ENCODE data around the gene E2F6. TPM values are rescaled to one million over a fixed set of nuclear protein-coding genes. Genes with fewer than 3 reads are reported as not detected.

Gene E2F6
- total and polyA plus RNA-seq, 2 of the 13 experiments (the other 11 are each of a cell fraction or from before 2014, with no cell fraction given) = 27.3 to 36.0 TPM

DNA sequence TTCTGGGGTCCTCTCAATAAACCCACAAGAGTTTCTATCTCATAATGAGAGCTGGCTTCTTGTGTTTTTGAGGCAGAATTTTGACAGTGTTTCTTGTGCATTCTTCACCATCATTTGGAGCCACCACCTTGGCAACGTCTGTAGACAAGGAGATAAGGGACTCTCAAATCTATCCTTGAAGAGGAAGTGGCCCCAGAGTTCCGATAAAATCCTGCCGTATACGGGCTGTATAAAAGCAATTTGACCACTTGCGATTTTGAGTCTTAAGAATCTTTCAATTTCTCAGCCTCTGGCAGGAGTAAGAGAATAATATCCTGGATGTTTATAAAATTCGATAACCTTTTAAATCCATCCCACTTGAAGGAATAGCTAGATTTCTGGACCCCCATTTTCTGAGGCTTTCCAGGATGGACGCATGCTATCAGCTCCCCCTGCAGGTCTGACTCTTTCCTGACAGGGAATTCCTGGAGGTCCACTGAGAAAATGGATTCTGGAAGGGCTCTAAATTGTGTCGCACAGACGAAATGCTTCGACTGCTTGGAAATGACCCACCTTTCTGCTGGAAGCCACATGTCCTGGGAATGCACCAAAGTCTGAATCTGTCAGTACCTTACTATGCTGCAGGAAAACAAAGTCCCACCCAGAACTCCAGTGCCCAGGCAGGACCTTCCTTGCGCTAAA is 54.1 kb downstream of the E2F6 start (continued):
- TF ChIP-seq, protein P1, sequence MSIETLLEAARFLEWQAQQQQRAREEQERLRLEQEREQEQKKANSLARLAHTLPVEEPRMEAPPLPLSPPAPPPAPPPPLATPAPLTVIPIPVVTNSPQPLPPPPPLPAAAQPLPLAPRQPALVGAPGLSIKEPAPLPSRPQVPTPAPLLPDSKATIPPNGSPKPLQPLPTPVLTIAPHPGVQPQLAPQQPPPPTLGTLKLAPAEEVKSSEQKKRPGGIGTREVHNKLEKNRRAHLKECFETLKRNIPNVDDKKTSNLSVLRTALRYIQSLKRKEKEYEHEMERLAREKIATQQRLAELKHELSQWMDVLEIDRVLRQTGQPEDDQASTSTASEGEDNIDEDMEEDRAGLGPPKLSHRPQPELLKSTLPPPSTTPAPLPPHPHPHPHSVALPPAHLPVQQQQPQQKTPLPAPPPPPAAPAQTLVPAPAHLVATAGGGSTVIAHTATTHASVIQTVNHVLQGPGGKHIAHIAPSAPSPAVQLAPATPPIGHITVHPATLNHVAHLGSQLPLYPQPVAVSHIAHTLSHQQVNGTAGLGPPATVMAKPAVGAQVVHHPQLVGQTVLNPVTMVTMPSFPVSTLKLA (IDR thresholded peaks at IDR 0.05) = no peak
- TF ChIP-seq ZNF709 (CRISPR knock-in tag; IDR thresholded peaks at IDR 0.05) (0 out of 2 replicates have a peak, but pooled peaks have one; percentile 9), ZNF614 (CRISPR knock-in tag; IDR thresholded peaks at IDR 0.05; ENCODE audit: borderline replicate concordance) (no peak), KDM4B (CRISPR knock-in tag; IDR thresholded peaks at IDR 0.05) (no peak), ZNF589 (CRISPR knock-in tag; conservative IDR thresholded peaks at IDR 0.05) (no peak), CEBPB (IDR thresholded peaks at IDR 0.05; ENCODE audit: borderline replicate concordance, low read depth, low read length) (no peak), ZNF501 (CRISPR knock-in tag; IDR thresholded peaks at IDR 0.05) (0 out of 2 replicates have a peak, but pooled peaks have one; percentile 34)
- TF ChIP-seq, protein P2, sequence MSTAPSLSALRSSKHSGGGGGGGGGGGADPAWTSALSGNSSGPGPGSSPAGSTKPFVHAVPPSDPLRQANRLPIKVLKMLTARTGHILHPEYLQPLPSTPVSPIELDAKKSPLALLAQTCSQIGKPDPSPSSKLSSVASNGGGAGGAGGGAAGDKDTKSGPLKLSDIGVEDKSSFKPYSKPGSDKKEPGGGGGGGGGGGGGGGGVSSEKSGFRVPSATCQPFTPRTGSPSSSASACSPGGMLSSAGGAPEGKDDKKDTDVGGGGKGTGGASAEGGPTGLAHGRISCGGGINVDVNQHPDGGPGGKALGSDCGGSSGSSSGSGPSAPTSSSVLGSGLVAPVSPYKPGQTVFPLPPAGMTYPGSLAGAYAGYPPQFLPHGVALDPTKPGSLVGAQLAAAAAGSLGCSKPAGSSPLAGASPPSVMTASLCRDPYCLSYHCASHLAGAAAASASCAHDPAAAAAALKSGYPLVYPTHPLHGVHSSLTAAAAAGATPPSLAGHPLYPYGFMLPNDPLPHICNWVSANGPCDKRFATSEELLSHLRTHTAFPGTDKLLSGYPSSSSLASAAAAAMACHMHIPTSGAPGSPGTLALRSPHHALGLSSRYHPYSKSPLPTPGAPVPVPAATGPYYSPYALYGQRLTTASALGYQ (CRISPR knock-in tag; IDR thresholded peaks at IDR 0.05) = no peak
- TF ChIP-seq, protein P3, sequence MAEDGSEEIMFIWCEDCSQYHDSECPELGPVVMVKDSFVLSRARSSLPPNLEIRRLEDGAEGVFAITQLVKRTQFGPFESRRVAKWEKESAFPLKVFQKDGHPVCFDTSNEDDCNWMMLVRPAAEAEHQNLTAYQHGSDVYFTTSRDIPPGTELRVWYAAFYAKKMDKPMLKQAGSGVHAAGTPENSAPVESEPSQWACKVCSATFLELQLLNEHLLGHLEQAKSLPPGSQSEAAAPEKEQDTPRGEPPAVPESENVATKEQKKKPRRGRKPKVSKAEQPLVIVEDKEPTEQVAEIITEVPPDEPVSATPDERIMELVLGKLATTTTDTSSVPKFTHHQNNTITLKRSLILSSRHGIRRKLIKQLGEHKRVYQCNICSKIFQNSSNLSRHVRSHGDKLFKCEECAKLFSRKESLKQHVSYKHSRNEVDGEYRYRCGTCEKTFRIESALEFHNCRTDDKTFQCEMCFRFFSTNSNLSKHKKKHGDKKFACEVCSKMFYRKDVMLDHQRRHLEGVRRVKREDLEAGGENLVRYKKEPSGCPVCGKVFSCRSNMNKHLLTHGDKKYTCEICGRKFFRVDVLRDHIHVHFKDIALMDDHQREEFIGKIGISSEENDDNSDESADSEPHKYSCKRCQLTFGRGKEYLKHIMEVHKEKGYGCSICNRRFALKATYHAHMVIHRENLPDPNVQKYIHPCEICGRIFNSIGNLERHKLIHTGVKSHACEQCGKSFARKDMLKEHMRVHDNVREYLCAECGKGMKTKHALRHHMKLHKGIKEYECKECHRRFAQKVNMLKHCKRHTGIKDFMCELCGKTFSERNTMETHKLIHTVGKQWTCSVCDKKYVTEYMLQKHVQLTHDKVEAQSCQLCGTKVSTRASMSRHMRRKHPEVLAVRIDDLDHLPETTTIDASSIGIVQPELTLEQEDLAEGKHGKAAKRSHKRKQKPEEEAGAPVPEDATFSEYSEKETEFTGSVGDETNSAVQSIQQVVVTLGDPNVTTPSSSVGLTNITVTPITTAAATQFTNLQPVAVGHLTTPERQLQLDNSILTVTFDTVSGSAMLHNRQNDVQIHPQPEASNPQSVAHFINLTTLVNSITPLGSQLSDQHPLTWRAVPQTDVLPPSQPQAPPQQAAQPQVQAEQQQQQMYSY (CRISPR knock-in tag; IDR thresholded peaks at IDR 0.05) = no peak
- TF ChIP-seq, protein P4, sequence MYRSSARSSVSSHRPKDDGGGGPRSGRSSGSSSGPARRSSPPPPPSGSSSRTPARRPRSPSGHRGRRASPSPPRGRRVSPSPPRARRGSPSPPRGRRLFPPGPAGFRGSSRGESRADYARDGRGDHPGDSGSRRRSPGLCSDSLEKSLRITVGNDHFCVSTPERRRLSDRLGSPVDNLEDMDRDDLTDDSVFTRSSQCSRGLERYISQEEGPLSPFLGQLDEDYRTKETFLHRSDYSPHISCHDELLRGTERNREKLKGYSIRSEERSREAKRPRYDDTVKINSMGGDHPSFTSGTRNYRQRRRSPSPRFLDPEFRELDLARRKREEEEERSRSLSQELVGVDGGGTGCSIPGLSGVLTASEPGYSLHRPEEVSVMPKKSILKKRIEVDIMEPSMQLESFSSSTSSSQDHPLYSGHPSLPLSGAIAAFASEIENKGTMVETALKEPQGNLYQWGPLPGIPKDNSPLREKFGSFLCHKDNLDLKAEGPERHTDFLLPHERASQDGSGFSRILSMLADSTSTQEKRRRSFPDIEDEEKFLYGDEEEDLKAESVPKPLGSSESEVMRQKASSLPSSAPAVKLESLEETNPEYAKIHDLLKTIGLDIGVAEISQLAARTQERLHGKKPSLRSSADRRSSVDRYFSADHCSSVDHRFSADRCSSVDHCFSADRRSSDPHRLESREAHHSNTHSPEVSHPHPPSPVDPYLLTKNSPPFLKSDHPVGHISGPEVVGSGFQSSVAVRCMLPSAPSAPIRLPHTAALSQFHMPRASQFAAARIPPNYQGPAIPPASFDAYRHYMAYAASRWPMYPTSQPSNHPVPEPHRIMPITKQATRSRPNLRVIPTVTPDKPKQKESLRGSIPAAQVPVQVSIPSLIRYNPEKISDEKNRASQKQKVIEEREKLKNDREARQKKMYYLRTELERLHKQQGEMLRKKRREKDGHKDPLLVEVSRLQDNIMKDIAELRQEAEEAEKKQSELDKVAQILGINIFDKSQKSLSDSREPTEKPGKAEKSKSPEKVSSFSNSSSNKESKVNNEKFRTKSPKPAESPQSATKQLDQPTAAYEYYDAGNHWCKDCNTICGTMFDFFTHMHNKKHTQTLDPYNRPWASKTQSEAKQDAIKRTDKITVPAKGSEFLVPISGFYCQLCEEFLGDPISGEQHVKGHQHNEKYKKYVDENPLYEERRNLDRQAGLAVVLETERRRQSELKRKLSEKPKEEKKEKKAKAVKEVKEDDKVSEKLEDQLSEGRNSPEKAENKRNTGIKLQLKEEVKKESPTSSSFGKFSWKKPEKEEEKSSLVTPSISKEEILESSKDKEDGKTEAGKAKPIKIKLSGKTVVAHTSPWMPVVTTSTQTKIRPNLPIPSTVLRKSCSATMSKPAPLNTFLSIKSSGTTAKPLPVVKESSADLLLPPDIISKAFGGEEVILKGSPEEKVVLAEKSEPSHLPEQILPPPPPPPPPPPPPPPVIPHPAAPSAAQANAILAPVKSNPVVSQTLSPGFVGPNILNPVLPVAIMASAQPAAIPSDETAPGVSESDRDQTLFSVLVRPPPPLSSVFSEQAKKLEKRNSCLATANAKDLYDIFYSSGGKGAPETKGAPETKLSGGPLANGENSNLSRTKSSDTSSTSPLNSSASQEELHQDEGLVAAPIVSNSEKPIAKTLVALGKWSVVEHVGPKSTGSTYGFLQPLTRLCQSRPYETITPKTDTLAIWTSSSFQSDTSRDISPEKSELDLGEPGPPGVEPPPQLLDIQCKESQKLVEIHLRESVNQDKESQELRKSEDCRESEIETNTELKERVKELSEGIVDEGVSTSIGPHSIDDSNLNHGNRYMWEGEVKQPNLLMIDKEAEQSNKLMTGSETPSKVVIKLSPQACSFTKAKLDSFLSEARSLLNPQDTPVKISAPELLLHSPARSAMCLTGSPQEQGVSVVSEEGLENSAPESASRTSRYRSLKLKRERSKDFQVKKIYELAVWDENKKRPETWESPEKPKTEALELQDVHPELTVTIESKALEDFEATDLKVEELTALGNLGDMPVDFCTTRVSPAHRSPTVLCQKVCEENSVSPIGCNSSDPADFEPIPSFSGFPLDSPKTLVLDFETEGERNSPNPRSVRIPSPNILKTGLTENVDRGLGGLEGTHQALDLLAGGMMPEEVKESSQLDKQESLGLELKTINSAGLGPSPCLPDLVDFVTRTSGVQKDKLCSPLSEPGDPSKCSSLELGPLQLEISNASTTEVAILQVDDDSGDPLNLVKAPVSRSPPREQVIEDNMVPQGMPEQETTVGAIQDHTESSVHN (CRISPR knock-in tag; IDR thresholded peaks at IDR 0.05) = no peak

Measured in HepG2 (cell line).